HG02885 (cell line): ENCODE measurements around the gene HERC2.
"Not testable (repeated sequence)": the region's sequence is repeated elsewhere in the genome, so short reads cannot be mapped to it uniquely, and the experiment has no call there.

ENCODE experiments used
- ATAC-seq: cut with Tn5 transposase; IDR thresholded peaks from one replicate; pipeline ENCODE4 v1.9.1; 2021; ENCODE audit warnings: mild to moderate bottlenecking; ENCODE audit not compliant: unreplicated experiment, poor library complexity

HERC2 gene

DNA sequence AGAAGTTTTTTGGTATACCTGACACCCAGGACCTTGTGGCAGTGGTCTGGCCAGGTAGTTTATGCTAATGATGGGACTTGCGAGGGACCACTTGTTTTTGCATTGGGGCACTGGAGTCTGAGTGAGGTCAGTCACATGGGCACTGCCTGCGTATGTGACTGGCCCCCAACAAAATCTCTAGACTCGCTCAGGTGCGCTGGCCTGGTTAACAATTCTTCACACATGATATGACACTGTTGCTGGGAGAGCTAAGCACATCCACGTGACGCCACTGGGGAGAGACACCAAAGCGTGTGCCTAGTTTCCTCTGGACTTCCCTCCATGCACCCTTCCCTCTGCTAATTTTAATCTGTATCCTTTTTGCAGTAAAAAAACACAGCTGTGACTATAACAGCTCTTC is 90.6 kb downstream of the HERC2 start:
- ATAC-seq, result not testable (repeated sequence)

DNA sequence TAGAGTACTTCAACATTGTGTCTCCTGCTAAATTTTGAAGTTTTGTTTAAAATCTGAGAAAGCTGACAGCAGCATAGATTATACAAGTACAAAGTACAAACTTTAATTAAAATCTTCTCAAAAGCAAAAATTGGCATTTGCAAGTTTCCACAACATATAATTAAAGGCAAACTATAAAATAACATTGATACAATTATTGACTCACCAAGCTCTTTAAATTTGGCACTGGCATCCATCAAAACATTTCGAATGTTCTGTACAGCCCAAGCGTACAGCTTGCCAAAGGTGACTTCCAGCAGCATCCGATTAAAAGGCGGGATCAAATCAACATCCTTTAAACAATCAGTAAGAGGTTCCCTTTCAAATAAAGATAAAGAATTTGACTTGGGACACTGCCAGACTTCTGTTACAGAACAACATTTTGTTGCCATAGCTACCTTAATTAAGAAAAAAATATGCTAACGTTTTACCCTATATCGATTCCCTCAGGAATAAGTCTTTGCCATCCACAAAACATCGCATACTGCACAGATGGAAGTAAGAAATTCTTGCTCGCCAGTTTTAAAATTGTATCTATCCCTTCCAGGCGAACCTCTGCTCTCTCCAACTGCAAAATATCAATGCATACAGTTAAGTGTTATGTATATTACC is 92.9 kb downstream of the HERC2 start:
- not testable (repeated sequence) for ATAC-seq

DNA sequence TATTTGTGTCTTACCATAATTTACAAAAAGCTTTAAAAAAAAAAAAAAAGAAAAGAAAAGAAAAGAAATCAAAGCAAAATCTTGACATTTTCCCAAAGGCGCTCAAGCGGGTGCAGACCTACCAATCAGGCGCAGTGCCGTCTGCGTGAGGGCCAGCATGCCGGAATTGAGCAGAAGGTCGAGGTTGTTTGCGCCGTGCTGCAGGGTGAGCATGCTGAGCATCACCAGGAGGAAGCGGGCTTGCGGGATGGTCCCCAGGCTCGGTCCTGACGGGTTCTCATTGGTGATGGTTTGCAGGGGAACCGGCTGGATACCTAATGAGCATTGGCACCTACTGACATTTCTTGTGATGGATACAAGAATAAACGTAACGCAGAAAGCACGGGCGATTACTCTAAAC is 93.9 kb downstream of the HERC2 start:
- no peak for ATAC-seq

DNA sequence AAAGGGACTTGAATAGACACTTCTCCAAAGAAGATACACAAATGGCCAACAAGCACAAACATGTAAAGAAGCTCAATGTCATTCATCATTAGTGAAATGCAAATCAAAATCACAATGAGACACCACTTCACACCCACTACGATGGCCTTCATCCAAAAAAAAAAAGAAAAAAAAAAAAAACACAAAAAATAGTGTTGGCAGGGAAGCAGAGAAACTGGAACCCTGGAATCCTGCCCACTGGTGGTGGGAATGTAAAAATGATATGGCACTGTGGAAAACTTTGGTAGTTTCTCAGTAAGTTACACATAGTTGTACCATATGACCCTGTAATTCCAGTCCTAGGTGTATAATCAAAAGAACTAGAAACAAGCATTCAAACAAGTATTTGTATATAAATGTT is 94.7 kb downstream of the HERC2 start:
- ATAC-seq, result not testable (repeated sequence)

DNA sequence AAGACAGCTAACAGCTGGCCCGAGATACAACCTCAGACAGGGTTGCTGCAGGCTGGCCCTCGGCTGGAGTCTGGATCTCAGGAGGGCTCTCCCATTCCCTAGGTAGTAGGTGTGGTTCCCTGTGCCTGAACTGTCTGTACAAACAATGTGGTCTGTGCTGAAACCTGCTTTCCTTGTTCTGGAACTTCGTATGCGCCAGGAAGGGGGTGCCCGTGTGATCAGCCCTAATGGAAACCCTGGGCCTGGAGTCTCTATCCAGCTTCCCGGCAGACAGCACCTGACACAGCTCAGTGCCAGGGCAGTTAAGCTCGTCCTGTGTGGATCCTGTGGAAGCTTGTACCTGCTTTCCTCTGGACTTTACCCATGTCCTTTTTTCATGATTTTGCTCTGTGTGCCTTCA is 99.4 kb downstream of the HERC2 start:
- ATAC-seq, result not testable (repeated sequence)

DNA sequence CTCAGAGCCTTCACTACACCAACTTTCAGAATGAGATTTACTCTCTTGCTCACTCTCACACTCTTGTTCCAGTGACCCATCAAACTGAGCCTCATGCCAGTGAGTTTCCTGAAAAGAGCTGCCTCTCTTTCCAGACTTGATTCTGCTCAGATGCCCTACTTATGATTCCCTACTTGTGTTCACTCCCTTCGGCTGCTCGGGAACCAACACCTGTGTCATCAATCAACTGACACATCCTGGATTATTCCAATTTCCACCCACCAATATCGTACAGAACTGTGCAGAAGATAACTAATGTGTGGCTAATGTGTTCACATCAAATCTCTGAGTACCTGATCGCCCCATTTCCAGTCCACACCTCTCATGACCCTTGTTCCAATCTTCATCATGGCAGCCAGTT is 100.3 kb downstream of the HERC2 start:
- not testable (repeated sequence) for ATAC-seq

DNA sequence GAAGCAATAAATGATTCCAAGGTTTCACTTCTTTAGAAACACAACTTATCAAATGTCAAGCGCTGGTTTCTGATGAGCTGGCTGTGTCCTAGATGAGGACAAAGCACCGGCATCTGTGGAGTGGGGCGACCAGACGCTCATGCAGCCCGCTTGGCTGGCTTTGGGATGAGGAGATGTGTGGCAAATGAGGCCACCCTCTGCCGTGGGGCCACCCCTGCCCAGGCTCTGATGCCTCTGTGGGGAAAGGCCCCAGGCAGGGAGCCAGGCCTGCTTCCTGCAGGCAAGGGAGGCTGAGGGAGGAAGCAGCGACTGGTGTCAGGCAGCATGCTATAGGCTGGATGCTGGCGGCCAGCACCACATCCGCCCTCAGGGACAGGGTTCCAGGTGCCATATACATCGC is 102.9 kb downstream of the HERC2 start:
- ATAC-seq, result no peak

DNA sequence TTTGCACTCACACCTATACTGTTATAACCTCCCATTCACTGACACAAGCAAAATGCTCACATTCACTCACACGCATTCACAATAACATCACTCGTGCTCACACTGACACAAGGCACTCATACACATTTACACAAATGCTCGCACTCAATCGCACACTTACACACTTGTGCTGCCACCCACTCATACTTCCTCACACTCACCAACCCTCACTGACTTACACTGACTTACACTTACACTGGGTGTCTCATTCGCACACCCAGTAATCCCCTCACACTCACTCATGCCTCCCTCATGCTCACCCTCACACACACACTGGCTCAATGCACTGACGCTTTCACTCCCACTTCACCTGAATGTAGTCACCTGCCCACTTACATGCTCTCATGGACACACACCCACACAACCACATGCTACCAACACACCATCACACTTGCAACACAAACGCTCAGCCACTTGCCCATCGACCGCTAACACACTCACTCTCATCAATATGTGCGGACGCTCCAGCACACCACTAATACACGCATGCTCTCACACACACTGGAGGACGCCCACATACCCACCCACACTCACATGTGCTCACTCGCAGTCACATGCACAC is 104.9 kb downstream of the HERC2 start:
- ATAC-seq, result not testable (repeated sequence)

DNA sequence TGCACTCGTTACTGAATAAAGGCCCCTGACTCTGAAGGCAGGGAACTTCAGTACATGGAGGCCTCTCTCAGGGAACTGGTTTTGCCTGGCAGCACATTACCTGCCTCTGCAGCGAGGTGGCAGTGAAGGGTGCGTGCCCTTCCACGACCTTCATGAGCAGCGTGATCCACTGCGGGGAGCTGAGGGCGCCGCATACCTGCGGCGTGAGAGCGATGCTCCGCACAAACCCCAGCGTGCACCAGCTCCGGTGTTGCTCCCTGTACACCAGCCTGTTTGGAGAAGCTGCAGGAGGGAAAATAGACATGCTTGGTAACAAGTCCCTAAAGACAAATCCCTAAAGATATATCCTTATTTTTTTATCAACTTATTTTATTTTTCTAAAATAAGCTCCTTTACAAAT is 106.5 kb downstream of the HERC2 start:
- ATAC-seq, result not testable (repeated sequence)

DNA sequence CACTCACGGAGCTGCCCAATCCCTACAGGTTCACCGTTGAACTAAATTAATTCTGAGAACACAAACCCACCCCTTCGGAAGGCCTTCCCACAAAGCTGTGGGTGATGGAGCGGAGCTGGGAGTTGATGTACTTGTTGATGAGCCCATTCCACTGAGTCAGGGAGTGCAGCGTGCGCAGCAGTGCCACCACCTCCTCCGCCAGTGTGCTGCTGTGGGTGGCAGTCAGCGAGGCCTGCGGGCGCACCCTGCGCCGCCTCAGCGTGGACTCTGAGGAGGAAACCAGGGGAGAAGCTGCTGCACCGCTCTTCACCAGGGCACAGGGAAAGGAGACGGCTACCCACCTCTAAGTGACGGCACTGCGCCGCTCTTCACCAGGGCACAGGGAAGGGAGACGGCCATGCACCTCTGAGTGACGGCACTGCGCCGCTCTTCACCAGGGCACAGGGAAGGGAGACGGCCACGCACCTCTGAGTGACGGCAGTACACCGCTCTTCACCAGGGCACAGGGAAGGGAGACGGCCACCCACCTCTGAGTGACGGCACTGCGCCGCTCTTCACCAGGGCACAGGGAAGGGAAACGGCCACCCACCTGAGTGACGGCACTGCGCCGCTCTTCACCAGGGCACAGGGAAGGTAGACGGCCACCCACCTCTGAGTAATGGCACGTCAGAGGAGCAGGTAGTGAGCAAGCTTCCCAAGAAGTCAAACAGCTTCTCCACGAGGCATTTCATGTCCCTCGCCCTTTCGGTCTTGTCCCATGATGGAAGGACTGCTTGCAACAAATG is 107.8 kb downstream of the HERC2 start:
- ATAC-seq, result not testable (repeated sequence)

DNA sequence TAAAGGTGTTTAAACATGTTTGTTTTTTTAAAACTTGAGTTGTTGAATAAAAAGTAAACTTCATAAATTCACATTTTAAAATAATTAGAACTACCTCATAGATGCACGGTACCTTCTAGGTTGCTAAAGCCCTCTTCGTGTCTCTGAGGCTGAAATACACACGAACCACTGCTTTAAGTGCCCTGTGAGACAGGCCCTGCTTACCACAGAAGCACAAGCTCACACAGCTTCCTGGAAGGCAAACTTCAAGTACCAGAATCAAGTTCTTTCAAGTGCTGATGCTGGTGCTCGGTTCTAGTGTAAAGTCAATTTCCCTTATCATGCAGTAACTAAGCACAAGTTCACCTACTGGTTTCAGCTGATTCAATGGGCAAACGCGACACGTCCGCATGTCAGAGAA is 108.6 kb downstream of the HERC2 start:
- not testable (repeated sequence) for ATAC-seq

DNA sequence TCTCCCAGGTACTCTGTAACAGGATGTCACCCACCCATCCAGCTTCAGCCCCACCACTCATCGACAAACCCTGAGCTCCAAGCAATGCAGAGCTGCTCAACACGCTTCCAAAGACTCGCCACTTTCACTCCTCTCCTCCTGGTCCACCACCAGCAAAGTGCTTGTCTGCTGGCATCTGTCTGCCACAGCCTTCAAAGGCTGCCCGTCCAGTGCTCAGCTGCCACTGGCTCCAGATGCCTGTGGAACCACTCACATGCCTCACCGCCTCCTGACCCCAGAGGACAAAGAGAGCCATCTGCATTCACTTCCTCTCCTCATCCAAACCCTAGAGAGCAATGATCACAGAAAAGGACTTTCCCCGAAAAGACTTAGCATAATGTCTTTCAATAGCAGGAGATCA is 113.4 kb downstream of the HERC2 start:
- ATAC-seq, result no peak

DNA sequence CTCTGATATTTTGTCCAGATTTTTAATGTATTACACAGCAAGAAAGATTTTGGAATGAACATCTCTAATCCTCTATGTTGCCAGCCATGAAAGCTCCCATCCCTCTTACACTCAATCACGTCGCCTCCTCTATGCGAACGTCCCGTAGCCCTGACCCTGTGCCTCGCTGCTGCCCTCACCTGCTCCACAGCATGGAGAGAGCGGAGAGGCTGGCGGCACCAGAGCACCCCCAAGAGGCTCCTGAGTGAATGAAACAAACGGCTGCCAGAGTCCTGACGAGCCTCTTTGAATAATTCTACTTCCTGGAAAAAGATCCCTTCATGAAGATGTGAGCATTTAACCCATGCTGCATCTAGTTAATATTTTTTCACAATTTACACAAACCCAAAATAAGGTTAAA is 116.3 kb downstream of the HERC2 start:
- not testable (repeated sequence) for ATAC-seq

DNA sequence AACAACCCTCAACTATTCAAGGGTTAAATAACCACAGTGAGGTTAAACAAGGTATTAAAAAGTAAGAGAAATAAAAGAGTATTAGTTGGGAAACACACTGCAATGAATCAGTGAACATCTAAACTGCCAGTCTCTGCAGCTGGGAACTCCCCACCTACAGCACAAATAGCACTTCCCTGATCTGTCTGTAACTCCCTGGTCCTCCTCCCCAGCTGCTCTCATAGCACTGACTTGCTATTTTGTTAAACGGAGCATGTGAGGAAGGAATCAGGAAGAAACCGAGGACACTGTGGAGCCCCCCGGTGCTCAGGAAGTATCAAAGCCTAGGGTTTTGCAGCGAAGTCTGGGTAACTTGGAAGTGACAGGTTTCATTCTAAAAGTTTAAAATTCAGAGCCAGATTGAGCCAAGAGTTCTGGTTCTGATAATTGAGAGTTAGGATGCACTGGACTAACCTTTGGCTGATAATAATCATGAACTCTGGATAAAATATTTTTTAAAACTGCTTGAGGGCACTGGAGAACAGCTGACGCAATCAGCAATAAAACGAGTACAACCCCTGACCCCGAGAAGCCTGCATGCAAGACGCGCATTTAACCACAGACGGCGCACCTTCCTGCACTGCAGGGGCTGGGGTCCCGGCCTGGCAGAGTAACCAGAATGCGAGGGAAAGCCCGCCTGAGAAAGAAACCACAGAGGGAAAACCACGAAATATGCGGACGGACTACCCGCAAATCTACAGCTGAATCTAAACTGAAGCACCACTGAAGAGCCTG is 118.7 kb downstream of the HERC2 start:
- peak; percentile 62 for ATAC-seq

DNA sequence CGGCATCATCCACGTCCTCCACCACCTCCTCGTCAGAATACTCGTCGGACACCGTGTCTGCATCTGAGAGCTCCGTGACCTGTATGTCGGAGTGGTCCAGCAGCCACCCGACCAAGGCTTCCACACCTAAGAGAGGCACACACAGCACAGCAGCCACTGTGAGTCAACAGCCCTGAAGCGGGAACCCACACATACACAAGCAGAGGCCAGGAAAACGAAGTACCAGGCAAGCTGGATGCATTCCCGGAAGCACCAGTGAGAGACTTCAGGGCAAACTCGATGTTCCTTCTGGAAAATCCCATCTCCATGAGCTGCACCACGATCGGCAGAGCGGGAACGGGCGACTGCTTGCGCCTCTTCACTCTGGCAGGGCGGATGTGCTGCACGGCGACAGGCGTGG is 119.9 kb downstream of the HERC2 start:
- not testable (repeated sequence) for ATAC-seq

DNA sequence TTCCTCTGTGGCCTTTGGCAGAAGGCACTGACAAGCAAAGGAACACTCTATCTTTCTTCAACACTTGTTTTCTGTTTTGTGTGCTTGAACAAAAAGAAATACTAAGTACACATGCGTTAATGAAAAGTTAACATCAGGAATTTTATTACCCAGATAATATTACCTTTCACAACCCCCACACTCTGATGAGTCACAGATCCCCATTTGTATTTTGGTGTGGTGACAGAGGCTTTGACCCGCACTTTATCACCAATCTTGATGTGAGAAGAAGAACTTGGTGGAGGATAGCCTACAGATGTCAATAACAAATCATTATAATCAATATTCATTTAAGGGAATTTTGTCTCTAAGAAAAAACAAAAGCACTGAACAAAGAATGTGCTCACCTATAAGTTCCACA is 123.8 kb downstream of the HERC2 start:
- not testable (repeated sequence) for ATAC-seq

DNA sequence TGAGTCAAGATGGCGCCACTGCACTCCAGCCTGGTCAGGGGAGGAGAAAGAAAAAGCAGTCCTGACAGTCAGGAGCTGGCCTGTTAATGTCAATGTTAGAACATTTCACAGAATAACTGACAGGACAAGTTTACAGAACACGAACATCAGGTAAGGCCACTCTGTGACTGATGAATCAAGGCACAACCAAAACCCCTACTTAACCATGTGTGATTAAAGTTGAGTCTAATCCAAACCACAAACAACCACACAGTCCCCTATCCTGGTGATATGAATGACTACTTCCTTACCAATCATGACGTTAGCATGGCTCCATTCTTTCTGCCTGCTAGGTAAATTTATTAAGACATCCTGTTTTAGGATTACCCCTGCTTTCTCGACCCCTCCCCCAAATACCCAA is 124.3 kb downstream of the HERC2 start:
- ATAC-seq, result not testable (repeated sequence)

DNA sequence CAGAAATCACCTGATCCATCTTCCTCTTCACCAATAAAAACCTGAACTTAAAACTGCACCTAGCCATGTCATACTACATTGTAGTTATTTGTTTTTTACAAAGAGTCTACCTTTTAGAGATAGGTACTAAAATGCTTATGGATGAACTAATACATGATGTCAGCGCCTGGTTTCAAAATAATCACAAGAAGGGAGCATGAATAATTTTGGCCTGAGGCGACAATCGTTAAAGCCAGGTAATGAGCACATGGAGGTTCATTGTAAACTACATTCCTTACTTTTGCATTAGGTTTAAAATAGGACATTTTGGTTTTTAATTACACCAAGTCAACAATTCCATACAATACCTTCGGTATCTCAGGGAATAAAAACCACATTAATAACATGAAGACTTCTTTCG is 125.4 kb downstream of the HERC2 start:
- not testable (repeated sequence) for ATAC-seq

DNA sequence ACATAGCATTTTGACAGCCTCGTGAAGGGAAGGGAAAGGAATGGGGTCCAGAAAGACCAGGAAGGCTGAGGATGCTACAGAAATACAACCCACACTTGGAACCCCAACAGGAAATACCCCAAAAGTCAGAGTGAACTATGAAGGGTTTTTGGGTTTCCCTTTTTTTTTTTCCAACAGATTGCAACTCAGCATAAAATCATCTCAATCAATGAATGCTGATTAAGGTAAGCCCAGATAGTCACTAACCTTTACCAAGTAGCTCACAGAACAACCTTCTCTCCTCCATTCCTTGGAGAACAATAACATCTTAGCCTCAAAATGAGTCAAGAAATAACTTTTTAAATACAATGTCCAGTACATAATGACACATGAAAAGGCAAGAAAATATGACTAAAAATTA is 129.2 kb downstream of the HERC2 start:
- no peak for ATAC-seq

DNA sequence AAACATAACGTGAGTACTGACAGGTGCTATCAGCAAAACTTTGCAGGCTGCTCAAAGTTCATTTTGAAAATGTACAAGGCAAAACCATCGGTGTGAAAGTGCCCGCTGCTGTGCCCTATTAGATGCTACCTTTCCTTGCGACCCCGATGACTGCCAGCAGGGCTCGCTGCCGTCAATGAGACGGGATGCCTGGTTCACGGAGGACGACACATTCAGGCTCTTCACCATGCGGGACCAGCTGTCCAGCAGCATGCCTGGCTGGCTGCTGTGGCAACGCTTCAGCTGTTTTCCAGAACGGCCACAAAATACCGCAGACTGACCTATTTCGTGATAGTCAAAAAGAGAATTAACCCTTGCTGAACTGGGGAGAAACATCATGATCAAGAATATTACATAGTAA is 130.1 kb downstream of the HERC2 start:
- ATAC-seq, result no peak
